Hepatic stellate cell (primary cell): Measurements from ENCODE around the gene LHX4.
"Not testable (repeated sequence)": the region's sequence is repeated elsewhere in the genome, so short reads cannot be mapped to it uniquely, and the experiment has no call there.

ENCODE experiments used
- DNase-seq: peaks from one replicate; pipeline ENCODE4 v3.0.0; 2011; ENCODE audit warnings: low spot score

LHX4 gene

DNA sequence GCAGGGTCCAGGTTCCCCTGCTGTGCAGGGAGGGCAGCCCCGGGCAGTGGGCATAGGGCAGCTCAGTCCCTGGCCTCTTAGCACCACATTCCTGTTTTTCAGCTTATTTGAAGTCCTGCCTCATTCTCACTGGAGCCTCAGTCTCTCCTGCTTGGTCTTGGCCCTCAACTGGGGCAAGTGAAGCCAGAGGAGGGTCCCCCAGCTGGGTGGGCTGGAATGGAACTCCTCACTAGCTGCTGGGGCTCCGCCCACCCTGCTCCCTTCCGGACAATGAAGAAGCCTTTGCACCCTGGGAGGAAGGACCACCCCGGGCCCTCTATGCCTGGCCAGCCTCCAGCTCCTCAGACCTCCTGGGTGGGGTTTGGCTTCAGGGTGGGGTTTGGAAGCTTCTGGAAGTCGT is 32.8 kb upstream of the LHX4 start:
- DNase-seq, result no peak

DNA sequence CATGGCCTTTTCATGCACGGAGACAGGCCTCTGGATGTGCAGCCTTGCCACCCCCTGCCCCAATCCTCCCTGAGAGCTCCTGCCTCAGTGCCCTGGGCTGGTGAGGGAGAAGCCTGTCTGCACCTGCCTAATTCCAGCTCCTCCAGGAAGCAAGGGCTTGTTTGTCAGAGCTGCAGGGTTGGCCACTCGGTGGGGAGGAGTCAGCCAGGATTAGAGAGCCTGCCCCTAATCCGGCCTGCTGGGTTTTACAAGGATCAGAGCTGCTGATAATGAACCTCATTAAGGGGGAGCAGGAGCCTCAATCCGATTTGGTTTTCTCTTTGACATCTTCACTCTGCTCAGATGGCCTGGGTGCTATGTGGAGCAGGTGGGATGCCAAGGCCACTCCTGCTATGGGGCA is 31.9 kb upstream of the LHX4 start:
- DNase-seq, result no peak

DNA sequence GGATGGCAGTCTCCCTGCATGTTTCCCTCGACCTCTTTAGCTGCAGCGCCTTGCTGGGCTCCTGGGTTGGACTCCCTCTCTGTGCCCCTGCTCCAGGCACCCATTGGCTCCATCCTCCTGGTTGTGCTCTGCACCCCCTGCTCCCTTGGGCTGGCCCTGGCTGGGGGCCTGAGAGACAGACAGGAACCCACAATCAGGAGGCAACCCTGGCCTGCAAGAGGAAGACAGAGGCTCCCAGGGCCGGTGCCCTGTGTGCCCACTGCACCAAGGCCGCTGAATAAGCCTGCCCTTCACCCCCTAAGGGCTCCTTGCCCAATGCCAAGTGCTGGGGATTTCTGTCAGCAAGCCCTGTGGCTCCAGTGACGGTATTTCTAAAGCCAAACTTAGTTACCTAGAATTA is 31.5 kb upstream of the LHX4 start:
- no peak for DNase-seq

DNA sequence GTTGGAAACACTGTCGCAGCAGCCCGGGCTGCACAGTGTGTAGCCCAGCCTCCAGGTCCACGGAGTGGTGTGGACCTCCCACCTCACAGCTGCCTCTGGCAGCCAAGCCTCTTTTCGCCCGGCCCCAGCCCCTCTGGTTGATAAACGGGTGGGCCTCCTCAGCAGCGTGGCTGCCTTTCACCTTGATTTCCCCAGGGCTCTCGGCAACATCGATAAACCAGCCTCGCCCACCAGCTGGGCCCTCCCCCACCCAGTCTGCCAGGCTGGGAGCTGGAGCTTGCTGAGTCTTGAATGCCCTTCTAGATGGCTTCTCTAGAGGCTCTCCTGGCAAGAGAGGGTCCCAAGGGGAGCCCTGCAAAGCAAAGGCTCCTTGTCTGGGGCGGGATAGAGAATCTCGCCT is 31.0 kb upstream of the LHX4 start:
- no peak for DNase-seq

DNA sequence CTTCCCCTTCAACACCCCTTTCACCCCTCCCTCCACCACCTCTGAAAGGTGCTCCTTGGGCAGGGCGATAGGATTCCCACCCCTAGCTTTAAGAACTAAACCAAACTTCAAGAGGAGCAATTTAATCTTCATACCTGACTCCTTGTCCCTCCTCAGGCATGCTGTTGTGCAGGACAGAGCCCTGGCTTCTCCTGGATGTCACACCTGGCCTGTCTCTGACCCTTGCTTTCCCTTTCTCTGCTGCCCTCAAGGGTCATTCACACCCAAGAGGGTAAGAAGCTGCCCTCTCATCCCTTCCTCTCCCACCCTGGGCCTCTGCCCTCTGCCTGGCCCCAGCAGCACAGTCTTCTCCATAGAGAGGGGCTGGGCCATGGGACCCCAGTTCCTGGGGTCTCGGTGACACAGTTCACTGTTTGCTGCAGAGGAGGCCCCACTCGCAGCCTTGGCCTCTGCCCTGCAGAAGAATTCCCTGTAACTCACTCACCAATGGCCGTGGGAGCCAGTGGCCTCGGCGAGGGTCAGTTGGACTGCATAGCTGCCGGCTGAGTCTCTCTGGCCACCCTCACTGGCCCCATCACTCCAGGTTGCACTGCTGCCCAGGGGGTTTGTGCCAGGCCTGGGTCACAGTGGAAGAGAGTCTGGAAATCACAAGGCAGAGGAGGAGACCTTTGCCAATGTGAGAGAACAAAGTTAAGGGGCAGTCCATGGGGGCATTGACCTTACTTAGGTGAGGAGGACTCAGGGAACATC is 28.4 kb upstream of the LHX4 start:
- DNase-seq, result no peak

DNA sequence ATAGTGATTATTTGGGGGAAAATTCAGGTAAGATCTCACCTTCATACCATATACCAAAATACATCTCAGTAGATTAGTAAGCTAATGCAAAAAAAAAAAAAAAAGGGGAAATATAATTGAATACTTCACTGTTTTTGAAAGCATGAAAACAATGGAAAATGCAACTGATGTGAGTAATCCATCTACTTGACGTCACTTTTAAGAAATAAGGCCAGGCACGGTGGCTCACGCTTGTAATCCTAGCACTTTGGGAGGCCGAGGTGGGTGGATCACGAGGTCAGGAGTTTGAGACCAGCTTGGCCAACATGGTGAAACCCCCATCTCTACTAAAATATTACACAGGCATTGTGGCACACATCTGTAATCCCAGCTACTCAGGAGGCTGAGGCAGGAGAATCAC is 27.5 kb upstream of the LHX4 start:
- DNase-seq, result not testable (repeated sequence)

DNA sequence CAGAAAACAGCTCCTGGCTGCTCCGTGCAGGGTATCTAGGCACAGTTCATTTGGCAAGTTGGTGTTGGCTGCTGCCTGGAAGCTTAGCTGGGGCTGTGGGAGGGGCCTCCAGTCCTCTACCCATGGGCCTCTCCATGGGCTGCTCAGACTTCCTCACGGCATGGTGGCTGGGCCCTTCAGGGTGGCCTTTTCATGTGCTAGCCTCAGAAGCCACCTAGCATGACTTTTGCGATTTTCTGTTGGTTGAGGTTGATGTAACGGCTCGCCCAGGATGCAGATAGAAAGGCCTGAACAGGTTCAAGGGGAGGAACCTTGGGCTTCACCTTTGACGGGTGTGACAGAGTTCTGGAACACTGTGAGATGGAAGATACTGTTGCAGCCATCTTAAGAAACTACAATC is 25.8 kb upstream of the LHX4 start:
- no peak for DNase-seq

DNA sequence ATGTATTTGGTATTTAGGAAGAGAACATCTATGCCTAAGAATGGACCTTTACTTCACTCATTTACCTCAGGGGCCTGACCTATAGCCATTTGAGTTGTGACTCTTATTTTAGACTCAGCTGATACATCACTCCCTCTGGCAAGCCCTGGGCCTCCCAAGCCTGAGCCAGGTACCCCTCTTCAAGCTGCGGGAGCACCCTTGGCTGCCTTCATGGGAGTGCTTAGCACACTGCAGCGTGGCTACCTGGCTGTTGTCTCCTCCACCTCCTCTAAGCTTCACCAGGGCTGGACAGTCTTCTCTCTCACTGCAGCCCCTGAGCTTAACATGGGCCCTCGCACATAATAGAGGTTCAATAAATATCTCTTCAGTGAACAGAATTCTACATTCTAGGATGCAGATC is 23.5 kb upstream of the LHX4 start:
- no peak for DNase-seq

DNA sequence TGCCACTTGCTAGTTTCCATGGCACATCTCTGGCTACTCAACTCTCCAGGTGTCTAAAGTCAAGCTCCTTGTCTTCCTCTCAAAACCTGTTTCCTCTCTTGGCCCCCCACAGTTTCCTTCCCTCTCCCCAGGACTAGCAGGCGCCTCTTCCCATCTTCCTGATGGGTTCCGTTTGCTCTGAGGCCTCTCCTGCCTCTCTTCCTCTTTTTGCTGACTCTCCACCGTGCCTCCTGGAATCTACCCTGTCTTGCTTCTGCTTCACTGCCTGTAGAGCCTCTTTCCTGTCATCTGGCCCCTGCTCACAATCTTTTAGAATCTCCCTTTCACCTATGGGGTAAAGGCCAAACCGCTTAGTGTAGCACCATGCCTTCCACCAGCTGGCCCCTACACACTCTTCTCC is 21.8 kb upstream of the LHX4 start:
- DNase-seq, result no peak

DNA sequence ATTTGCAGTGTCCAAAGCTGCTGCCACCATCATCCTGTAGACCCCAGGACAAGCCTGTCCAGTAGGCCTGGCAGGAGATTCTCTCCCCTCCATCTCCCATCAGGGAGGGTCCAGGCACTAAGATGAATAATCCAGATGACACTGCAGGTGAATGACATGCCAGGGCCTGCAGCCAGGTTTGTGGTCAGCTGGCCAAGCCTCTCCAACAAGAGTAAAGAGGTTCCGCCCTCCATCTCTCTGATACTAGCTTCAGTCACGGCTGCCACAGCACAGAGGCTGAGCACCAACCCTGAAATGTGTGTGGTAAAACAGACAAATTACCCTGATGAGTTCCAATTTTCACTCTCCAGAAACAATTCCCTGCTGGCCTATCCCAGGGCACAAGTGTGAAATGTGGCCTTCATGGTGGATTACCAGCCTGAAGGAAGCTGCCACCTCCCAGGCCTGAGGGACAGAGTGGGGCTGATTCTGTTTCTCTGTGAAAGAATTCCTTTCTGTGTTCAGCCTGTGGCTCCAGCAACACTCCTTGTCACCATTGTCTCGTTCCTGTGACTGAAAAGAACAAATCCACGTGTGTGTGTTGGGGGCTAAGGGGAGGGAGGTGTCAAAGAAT is 19.9 kb upstream of the LHX4 start:
- DNase-seq, result no peak

DNA sequence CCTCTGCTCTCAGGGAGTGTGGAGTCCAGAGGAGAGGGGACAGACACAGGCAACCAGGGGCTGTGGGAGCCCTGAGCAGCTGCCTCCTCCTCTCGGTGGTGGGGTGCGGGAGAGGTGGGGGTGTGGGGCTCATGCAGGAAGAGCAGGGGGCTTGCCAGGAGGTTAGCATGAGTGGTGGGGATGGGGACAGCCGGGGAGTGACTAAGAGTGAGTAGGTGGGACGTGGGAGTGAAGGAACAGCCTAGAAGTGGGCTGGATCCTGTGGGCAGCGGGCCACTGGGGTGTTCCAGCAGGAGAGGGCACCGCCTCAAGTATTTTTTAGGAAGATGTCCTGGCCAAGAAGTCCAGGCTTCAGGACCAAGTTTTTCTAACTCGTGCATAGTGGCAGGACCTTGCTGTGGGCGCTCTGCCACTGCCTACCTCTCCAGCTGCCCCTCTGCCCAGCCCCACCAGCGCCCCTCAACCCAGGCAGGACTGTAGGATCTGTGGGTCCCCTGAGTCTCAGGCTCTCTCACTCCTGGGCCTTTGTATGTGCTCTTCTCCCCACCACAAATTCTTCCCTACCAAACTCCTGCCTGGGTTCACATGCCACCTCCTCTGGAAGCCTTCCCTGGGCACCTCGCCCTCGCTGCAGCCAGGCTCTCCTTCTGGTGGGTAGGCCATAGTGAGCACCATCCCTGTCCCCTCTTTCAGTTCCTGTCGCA is 18.8 kb upstream of the LHX4 start:
- no peak for DNase-seq

DNA sequence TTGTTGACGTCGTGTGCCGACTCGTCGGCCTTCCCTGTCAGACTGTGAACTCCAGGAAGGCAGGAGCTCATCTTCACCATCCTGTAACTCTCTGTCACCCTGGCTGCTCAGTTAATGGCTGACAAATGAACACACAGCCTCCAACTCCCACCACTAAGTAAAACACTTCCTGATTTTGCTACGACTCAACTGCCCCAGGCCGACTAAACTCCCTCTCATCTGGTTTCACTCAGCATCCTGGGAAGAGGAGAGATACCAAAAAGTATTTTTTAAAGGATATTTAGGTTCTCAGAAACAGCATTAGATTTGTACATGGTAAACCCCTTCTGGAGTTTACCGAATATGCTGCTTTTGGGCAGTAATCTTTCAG is 18.2 kb upstream of the LHX4 start:
- no peak for DNase-seq

DNA sequence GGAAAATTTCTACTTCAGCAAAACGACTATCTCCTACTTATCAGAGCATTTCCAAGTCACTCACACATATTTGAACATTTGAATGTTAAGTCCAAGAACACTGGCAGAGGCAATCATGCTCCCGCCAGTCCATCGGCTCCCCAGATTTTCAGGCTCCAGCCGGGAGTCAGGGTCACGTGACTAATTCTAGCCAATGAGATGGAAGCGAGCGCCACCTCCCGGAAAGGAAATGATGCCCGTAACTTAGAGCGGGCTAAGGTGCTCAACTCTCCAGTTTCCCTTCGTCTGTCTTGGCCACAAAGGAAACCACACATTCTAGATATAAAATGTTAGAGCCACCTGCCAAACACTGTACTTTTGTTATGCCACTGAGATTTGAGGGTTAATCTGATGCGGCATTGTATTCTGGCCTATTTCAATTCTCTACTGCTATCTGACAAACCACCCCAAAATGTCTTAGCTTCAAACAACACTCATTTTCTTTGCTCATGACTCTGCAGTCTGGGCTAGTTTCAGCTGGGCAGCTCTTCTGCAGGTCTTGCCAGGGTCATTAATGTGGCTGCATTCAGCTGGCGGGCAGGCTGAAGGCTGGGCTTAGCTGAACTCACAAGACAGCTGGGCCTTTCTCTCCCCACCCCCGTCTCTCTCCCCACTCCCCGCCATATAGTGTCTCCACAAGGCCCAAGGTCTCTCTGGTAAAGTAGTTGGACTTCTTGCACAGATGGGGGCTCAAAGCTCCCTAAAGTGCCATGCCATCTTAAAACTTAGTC is 16.5 kb upstream of the LHX4 start:
- DNase-seq, result no peak

DNA sequence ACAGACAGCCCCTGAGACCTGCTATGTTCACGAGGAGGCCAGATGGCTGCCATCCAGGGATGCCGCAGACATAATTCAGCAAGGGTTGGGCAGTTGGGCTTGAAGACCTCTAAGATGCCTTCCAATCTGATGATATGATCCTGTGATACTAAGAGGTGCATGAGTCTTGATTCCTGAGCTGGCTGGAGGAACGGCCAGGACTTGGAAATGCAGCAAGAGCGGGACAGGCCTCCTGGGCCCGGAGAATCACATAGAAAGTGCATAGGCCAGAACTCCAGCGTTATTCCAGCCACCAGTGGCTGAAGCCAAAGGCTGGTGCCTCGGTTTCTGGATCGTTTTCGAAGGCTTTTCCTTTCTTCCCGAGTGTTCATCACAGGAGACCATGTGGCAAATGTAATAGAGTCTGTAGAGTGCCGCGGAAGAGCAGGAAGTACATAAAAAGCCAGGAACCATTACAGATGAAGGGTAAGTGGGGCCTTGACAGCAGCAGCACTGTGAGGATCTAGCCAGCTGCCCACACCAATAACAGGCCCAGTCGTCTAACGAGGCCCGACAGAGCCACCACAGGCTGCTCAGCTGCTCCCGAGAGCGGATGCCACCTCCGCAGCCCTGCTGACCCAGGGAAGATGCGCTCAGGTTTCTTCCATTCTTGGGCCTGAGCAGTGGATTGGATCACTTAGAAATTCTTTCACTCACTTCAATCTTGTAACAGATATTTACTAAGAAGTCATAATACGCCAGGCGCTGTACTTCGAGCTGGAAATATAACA is 14.0 kb upstream of the LHX4 start:
- DNase-seq, result no peak

DNA sequence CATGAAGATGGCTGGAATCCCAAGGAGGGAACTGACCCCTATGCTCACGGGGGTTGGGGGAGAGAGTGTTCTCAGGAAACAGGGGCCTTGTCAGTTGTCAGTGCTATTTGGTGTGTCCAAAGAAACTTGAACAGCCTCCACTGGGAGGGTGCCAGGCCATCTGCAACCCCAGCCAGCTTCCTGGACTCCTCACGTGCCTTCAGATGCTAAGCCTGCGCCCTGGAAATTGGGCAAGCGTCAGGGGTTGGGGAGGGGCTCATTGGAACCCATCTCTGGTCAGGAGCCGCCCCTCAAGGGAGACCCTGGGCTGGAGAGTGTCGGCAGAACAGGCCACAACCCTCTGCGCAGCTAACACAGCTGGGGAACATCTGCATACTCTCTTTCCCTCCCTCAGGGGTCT is 13.1 kb upstream of the LHX4 start:
- DNase-seq, result no peak

DNA sequence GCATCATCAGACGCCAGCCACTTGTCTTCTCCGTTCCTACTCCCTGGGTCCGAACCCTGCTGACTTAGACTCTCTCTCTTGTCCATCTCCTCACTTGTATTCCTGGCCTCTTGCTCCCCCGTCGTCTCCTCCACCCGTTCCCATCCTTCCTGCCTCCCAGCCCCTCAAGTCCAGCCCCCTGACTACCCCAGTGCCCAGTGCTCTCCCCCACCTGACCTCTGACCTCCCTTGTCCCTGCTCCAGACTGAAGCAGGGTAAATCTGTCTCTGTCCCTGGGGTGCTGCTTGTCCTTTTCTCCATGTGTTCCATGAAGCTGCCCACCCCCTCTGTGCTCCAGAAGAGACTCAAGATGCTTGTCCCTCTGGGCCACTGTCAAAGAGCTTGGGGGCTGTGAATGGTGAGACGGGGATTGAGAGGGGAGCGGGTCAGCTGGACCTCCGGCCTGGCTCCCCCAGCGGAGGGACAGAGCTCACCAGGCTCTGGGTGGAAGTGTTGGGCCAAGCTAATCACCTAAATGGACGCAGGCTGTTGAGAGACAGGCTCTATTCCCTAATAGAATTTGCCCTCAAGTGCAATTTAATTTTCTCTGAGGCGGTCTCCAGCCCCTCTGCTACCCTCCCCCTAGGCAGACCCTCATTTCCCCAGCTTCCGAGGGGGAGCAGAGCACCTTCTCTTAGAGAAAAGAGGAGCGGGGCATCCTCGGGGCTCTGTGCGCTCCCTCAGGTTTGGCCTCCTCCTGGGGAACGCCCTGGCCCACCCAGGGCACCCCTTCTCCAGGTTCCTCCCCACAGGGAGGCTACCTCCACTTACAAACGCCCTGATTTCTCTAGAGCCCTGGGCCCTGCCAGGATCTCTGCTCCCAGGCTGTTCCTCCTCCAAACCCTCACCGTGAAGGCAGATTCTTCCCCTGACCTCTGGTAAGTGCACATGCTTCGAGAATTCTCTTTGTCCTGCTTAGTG is 11.0 kb upstream of the LHX4 start:
- DNase-seq, result no peak

DNA sequence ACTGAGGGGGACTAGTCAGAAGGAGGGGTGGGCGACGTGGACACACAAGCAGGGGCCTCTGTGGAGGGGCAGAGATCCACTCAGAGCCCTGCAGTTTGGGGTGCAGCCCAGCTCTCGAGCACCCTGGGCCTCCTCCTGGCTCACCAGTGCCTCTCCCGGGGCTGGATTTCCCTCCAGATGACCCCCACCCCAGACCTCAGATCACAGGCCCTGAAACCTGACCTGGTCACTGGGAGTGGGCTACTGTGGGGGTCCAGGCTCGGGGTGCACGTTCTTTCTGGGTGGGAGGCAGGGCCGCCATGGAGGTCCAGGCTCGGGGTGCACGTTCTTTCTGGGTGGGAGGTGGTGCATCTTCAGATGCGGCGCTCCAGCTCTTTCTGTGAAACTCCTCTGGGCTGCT is 10.3 kb upstream of the LHX4 start:
- no peak for DNase-seq

DNA sequence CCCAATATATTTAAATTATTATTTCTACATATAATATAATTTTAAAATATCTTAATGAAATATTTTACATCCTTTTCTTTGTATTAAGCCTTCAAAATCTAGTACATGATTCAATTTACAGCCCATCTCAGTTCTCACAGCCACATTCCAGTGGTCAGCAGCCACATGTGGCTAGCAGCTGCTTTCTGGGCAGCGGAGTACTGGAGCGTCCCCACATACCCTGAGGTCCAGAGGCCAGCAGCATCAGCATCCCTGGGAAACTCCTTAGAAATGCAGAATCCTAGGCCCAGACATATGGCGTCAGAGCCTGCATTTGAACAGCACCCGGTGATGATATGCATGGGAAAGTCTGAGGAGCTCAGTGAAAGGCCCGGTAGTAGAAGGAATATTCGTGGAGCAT is 8.6 kb upstream of the LHX4 start:
- DNase-seq, result no peak

DNA sequence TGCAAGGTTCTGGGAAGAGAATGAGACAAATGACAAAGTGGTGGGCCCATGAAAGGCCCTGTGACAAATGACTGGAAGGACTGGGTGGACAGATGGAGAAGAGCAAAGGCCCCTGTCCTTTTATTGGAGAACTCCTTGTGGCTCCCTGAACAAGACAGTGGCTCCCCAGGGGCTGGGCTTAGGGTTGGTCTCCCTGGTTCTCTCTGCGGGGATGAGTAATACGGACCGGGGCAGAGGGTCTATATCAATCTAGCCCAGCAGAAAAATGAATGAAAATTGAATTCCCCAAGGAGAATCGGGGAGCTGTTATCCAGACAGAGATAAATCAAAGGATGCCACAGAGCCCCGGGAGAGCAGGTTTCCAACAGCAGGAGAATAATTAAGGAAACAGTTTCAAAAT is 5.2 kb upstream of the LHX4 start:
- no peak for DNase-seq

DNA sequence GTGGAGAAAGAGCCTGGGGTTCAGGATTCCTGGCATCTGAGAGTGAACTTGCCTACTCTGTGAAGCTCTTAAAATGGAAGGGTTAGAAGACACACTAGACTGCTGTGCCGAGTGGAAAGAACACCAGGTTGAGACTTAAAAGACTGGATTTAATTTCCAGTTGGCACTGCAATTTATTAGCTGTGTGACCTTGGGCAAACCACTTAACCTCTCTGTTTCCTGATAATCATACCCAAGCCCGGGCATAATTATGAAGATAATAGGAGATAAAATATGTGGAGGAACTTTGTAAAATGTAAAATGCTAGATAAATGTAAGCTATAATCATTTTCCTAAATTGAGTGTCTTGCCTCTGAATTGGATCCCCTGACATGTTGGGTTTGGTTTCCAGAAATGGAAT is 4.7 kb upstream of the LHX4 start:
- no peak for DNase-seq
